ENCODE measurements around the gene DNAH7. TPM values are rescaled to one million over a fixed set of nuclear protein-coding genes. Genes with fewer than 3 reads are reported as not detected.

The DNAH7 gene
- total and polyA plus RNA-seq, 10 of the 15 experiments (the other 5 are each of a cell fraction or from before 2014, with no cell fraction given) = 0.05 to 0.61 (median 0.16) TPM

- ChIA-PET SMC1A (ENCODE audit: uncharacterized antibody, unreplicated experiment) (interaction anchor here (0.5 to 2.6 kb wide), 7 partner anchors 7 to 882 kb away, joined by 3 to 16 read pairs (median 4); partner anchors contain the start of gene DNAH7), CTCF (interaction anchor here (0.6 to 2.1 kb wide), 9 partner anchors 8 to 716 kb away, joined by 3 to 21 read pairs (median 3); partner anchors contain the start of gene DNAH7), POLR2A (interaction anchor here (0.5 to 0.7 kb wide), 2 partner anchors 291 to 592 kb away, joined by 3 read pairs; no protein-coding TSS in a partner anchor), RAD21 (ENCODE audit: unreplicated experiment) (interaction anchor here (1.4 to 2.7 kb wide), 2 partner anchors 21 to 32 kb away, joined by 4 to 13 read pairs; partner anchors contain the start of gene DNAH7)
- in situ Hi-C loops (cut with MboI) = no loop called here
- FAIRE-seq (peak; percentile 7), ATAC-seq (peak; percentile 94), DNase-seq (ENCODE audit: low read depth, low spot score) (peak; percentile 45)
- no peaks in the 10 kb centered on the region for H4K20me1 ChIP-seq (ENCODE audit: control insufficient read depth, insufficient read depth)
- peak overlapping the region; percentile 68 for H2AFZ ChIP-seq (ENCODE audit: control insufficient read depth, low read depth, low read length)
- H3K4me2 ChIP-seq (ENCODE audit: control insufficient read depth, insufficient read depth) = peak overlapping the region; percentile 39
- H3K9me3 ChIP-seq (replicated peaks; ENCODE audit: control insufficient read depth, insufficient read depth, low read length) = no peaks in the 10 kb centered on the region; the same call in 2 of the 3 replicates
- intact Hi-C loops (cut with micrococcal nuclease; ENCODE audit: unreplicated experiment) = no loop called here
- no peak overlapping the region for H3K4me3 ChIP-seq
- no peaks in the 10 kb centered on the region for H3K36me3 ChIP-seq (ENCODE audit: control insufficient read depth in 2 of 2, insufficient read depth in 2 of 2, low read length in 1 of 2)
- peaks cover 7% of the 10 kb centered on the region for H3K4me1 ChIP-seq (ENCODE audit: control insufficient read depth, insufficient read depth, low read length)
- H3K27ac ChIP-seq (ENCODE audit: control insufficient read depth, insufficient read depth) = peak overlapping the region; percentile 54
- BruUV-seq (replicated peaks) = no TSS peak
- no peak overlapping the region for H3K9ac ChIP-seq (ENCODE audit: control insufficient read depth, insufficient read depth, low read length)
- H3K27me3 ChIP-seq (replicated peaks in 1 of 2; ENCODE audit: control insufficient read depth in 2 of 2, insufficient read depth in 2 of 2, low read length in 1 of 2) = no peaks in the 10 kb centered on the region
- WGBS (ENCODE audit: insufficient coverage, insufficient replicate concordance, low lambda C conversion rate, missing lambda C conversion rate) = 55% methylated on average over 7 of the region's 7 CpGs
- no peaks in the 10 kb centered on the region for H3K79me2 ChIP-seq (ENCODE audit: control insufficient read depth, insufficient read depth, low read length)
- TF ChIP-seq TCF3 (IDR thresholded peaks at IDR 0.05; ENCODE audit: borderline replicate concordance, insufficient read depth, low read depth, low read length) (no peak), ZNF217 (IDR thresholded peaks at IDR 0.05) (no peak), RBBP5 (conservative IDR thresholded peaks at IDR 0.05) (no peak), GABPA (IDR thresholded peaks at IDR 0.05; ENCODE audit: low read depth) (0 out of 2 replicates have a peak, but pooled peaks have one; percentile 15), POLR2A (IDR thresholded peaks at IDR 0.05; ENCODE audit: low read depth, low read length) (no peak), CBX3 (IDR thresholded peaks at IDR 0.05; ENCODE audit: borderline replicate concordance, low read depth) (no peak), TBL1XR1 (IDR thresholded peaks at IDR 0.05; ENCODE audit: low read depth, low read length) (no peak), SMAD5 (IDR thresholded peaks at IDR 0.05; ENCODE audit: low read depth) (no peak), RELA (IDR thresholded peaks at IDR 0.05; ENCODE audit: borderline replicate concordance, partially characterized antibody) (no peak), JUND (IDR thresholded peaks at IDR 0.05; ENCODE audit: low read depth, low read length) (peak; percentile 52; the same call in 1 of the 2 replicates), JUNB (IDR thresholded peaks at IDR 0.05) (peak; percentile 34; the same call in 1 of the 2 replicates), MYC (IDR thresholded peaks at IDR 0.05; ENCODE audit: insufficient read depth, insufficient read length, insufficient replicate concordance, low read length, severe bottlenecking) (no peak), NBN (IDR thresholded peaks at IDR 0.05) (0 out of 2 replicates have a peak, but pooled peaks have one; percentile 38), IKZF1 (conservative IDR thresholded peaks at IDR 0.05) (no peak; the same call in 1 of the 2 replicates), FOXM1 (IDR thresholded peaks at IDR 0.05; ENCODE audit: low read depth, low read length) (no peak), MTA2 (IDR thresholded peaks at IDR 0.05; ENCODE audit: low read depth) (0 out of 2 replicates have a peak, but pooled peaks have one; percentile 13), SRF (IDR thresholded peaks at IDR 0.05; ENCODE audit: low read depth in 2 of 2, low read length in 2 of 2) (peak; percentile 17 to 91; a peak in 2 of 4 replicates), POLR2AphosphoS2 (IDR thresholded peaks at IDR 0.05; ENCODE audit: low read depth, low read length) (no peak), KDM1A (IDR thresholded peaks at IDR 0.05; ENCODE audit: borderline replicate concordance) (no peak), SREBF2 (IDR thresholded peaks at IDR 0.05; ENCODE audit: low read length) (no peak), ZNF622 (IDR thresholded peaks at IDR 0.05) (no peak), NR2F1 (conservative IDR thresholded peaks at IDR 0.05) (0 out of 2 replicates have a peak, but pooled peaks have one; percentile 20), MEF2A (IDR thresholded peaks at IDR 0.05; ENCODE audit: insufficient read depth, low read depth, low read length) (0 out of 2 replicates have a peak, but pooled peaks have one; percentile 6), ESRRA (IDR thresholded peaks at IDR 0.05; ENCODE audit: low read length) (no peak), DPF2 (IDR thresholded peaks at IDR 0.05) (peak; percentile 66), RUNX3 (IDR thresholded peaks at IDR 0.05; ENCODE audit: low read length) (peak; percentile 56)
- TF ChIP-seq, protein P1, sequence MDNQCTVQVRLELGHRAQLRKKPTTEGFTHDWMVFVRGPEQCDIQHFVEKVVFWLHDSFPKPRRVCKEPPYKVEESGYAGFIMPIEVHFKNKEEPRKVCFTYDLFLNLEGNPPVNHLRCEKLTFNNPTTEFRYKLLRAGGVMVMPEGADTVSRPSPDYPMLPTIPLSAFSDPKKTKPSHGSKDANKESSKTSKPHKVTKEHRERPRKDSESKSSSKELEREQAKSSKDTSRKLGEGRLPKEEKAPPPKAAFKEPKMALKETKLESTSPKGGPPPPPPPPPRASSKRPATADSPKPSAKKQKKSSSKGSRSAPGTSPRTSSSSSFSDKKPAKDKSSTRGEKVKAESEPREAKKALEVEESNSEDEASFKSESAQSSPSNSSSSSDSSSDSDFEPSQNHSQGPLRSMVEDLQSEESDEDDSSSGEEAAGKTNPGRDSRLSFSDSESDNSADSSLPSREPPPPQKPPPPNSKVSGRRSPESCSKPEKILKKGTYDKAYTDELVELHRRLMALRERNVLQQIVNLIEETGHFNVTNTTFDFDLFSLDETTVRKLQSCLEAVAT (IDR thresholded peaks at IDR 0.05) = no peak
These were observed 22.3 kb downstream of the DNAH7 start for GRCh38 chr2:196046123-196046917.
